GM19023 (cell line): ENCODE results near the gene BIRC6.
"Not testable (repeated sequence)": the region's sequence is repeated elsewhere in the genome, so short reads cannot be mapped to it uniquely, and the experiment has no call there.

Experiments used
- ATAC-seq: cut with Tn5 transposase; IDR thresholded peaks from one replicate; pipeline ENCODE4 v1.9.1; 2021; ENCODE audit warnings: mild to moderate bottlenecking, moderate library complexity; ENCODE audit not compliant: unreplicated experiment

The BIRC6 gene

GRCh38 chr2:32356681-32357317 lies at the start of gene BIRC6:
BIRC6 (plus strand) TSS chr2:32357023; CDS start chr2:32357162, 139 bp downstream.
- ATAC-seq, result peak; percentile 85

- no peak for ATAC-seq
These were observed 46.2 kb upstream of the BIRC6 start for GRCh38 chr2:32310577-32310976.

- ATAC-seq, result no peak
These were observed 41.9 kb upstream of the BIRC6 start for GRCh38 chr2:32314886-32315285.

- ATAC-seq, result not testable (repeated sequence)
These were observed 28.1 kb upstream of the BIRC6 start for GRCh38 chr2:32328679-32329078.

- not testable (repeated sequence) for ATAC-seq
These were observed 27.4 kb upstream of the BIRC6 start for GRCh38 chr2:32329180-32329980.

- ATAC-seq, result no peak
These were observed 26.7 kb upstream of the BIRC6 start for GRCh38 chr2:32330136-32330535.

GRCh38 chr2:32342801-32343200 lies 14.0 kb upstream of the BIRC6 start:
- no peak for ATAC-seq

- not testable (repeated sequence) for ATAC-seq
These were observed 6.0 kb upstream of the BIRC6 start for GRCh38 chr2:32350797-32351196.

- no peak for ATAC-seq
These were observed 695 bp upstream of the BIRC6 start for GRCh38 chr2:32355976-32356680.

- peak; percentile 12 for ATAC-seq
These were observed 691 bp downstream of the BIRC6 start for GRCh38 chr2:32357318-32358110.

- ATAC-seq, result no peak
These were observed 1.3 kb downstream of the BIRC6 start for GRCh38 chr2:32358111-32358482.

- ATAC-seq, result no peak
These were observed 3.6 kb downstream of the BIRC6 start for GRCh38 chr2:32360416-32360815.

- not testable (repeated sequence) for ATAC-seq
These were observed 6.2 kb downstream of the BIRC6 start for GRCh38 chr2:32362997-32363396.

GRCh38 chr2:32363597-32363996 lies 6.8 kb downstream of the BIRC6 start:
- ATAC-seq, result peak; percentile 62

- not testable (repeated sequence) for ATAC-seq
These were observed 7.5 kb downstream of the BIRC6 start for GRCh38 chr2:32364290-32364689.

- not testable (repeated sequence) for ATAC-seq
These were observed 8.9 kb downstream of the BIRC6 start for GRCh38 chr2:32365679-32366078.

GRCh38 chr2:32366595-32366994 lies 9.8 kb downstream of the BIRC6 start:
- ATAC-seq, result no peak

GRCh38 chr2:32369222-32369621 lies 12.4 kb downstream of the BIRC6 start:
- no peak for ATAC-seq

GRCh38 chr2:32370942-32371341 lies 14.1 kb downstream of the BIRC6 start:
- not testable (repeated sequence) for ATAC-seq

- ATAC-seq, result no peak
These were observed 15.8 kb downstream of the BIRC6 start for GRCh38 chr2:32372519-32373182.
